HG03045 (cell line): ENCODE results near the gene GKN1.

Experiments
- ATAC-seq: cut with Tn5 transposase; IDR thresholded peaks from one replicate; pipeline ENCODE4 v1.9.1; 2021; ENCODE audit warnings: mild to moderate bottlenecking, moderate library complexity; ENCODE audit not compliant: unreplicated experiment

GKN1 gene, protein sequence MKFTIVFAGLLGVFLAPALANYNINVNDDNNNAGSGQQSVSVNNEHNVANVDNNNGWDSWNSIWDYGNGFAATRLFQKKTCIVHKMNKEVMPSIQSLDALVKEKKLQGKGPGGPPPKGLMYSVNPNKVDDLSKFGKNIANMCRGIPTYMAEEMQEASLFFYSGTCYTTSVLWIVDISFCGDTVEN

GRCh38 chr2:68974251-68974650 lies at the start of gene GKN1:
GKN1 (plus strand) TSS chr2:68974636; CDS start chr2:68974678, 42 bp downstream.
- no peak for ATAC-seq

DNA sequence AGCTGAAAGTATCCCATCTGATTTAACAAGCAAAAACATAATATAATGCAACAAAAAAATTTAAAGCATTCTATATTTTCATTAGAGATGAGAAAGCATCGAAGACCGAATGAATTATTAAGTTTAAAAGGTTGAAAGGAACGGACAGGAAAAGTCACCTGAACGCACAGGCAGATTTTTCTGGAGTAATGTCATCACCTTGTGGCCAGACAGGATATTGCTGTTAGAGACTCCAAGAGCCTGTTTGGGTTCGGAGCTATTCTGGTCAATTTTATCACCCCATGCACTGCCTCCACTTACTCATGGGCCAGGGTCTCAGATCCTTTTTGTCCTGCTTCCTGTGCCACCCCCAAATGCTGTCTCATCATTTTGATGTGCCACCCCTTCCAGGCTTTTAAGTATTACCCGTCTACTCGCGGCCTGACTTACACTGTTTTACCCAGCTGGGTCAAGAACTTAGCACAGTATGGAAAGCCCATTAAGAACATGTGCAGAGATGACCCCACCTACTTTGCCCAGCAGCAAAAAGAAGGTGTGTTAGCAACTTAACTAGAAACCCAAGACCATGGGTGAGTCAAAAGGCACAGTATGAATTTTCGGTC lies 49.0 kb upstream of the GKN1 start:
- ATAC-seq = no peak

DNA sequence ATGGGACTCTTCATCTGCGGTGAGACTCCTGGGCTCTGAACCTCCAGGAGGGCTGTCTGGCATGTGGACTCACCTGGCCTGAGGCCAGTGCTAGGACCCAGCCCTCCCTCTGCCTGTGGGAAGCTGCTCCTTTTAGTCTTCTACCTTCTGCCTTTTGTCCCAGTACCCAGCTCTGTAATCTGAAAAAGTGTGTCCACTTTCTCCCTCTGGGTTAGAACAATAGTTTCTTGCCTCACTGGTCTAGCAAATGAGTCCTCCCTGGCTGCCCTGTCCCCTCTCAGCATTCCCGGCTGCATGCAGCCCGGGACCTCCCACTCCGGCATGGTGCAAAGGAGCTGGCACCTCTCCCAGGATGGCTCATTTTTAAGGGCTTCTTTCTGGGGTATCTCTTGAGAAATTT lies 47.6 kb upstream of the GKN1 start:
- no peak for ATAC-seq

GRCh38 chr2:68931149-68931711 lies 43.2 kb upstream of the GKN1 start:
- ATAC-seq = no peak

GRCh38 chr2:68931799-68932198 lies 42.6 kb upstream of the GKN1 start:
- no peak for ATAC-seq

DNA sequence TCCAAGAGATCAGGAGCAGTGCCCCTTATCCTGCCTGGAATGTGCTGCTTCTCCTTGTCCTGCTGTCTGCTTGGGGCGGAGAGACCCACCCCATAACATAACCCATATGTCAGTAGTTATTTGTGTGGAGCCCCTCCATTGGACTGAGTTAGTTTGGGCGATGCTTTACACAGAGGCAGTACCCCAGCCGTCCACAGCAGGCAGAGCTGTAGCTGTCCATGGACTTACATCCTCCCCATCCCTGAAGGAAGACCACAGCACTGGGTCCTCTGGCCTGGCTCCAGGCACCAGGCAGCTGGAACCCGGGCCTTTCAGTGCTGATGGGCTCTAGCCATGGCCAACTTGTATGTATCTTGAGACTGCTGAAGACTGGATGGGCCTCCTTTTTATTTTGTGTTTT lies 42.0 kb upstream of the GKN1 start:
- ATAC-seq = no peak

DNA sequence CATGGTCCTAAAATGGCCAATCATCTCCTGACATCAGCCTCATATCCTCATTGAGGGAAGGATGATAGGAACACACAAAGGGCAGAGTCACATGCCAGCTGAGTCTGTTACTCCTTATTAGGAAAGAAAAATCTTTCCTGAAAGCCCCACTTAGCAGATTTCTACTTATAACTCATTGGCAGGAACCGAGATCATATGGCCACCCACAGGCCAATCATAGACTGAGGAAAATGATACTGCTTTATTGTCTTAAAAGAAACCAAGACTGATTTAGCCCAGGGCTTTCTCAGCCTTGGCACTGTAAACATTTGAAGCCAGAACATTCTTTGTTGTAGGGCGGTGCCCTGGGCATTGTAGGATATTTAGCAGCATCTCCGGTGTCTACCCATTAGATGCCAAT lies 40.4 kb upstream of the GKN1 start:
- ATAC-seq = no peak

DNA sequence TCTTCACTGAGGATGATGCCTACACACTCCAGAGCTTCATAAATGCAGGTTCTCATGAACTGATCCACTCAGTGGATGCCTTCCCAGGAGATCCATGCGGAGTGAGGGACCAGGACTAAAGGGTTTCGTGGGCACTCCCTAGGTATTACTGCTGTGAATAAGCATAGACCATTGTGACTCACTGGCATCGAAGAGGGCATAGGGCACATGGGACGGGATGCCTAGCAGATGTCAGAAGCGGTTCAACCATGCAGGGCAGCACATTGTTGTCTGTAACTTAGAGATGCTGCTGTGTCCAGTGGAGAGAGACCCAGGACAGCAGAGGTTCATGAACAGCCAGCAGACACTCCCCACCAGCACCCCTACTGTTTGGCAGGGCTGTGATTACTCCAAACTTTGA lies 39.0 kb upstream of the GKN1 start:
- no peak for ATAC-seq

DNA sequence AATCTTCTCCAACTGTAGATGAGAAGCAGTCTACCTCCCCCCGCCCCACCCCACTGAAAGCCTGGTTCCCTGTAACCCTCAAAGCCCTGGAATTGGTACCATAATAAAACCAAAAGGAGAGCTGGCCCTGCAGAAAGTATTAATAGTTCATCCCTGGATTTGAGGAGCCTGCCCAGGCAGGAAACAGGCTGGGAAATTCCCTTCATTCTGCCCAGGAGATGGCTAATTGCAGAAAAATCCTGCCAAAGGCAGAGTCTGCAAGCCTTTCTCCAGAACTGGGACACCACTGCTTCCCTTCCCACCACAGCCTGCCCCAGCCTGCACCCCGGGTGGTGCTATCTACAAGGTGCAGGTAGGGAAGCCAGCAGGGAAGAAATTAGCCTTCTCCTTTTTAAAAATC lies 38.0 kb upstream of the GKN1 start:
- ATAC-seq = no peak

DNA sequence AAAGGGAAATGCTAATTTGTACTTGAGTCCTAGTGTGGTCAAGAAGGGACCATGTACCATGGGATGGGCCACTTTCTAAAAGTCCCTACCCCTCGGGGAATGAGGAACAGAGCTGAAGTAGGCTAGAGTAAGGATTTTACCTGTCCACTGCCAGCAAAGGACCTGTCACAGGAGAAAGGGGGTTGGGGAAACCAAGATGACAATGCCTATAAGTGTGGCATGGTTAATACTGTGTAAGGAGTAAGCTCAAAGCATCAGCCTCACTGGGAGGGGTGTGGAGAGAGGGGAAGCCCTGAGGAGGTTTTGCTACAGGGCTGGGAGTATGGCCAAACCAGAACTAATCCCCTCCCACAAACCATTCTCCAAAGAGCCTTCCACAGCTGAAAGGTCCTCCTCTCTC lies 37.5 kb upstream of the GKN1 start:
- ATAC-seq = no peak

DNA sequence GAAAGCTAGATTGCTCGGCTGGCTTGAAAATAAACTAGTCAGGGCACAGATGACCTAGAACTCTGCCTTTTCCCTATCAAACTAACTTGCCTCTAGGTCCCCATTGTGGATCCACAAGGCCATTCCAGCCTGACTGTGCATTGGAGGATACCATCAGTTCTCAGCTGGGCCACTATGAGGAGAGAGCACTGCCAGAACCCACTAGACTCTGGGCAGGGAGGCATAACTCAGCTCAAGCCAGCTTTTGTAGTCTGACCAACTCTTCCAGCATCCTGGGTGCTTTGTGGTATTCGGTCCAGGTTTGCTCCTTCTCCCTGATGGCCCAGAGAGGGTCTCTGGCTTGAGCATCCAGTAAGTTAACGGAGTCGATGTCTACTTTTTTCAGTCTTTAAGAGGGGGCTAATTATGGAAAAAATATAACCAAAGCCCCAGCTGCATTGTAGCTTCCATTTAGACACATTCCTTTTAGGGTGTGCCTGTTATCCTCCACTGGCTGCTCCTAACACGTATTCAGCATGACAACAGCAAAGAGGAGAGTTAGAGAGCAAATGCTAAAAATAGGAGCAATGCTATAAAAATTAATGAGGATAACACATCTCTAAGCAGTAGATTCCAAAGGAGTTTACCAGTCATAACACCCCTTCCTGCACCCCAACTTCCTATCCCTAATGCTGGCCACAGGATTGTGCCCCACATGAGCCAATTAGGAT lies 36.9 kb upstream of the GKN1 start:
- ATAC-seq = no peak

DNA sequence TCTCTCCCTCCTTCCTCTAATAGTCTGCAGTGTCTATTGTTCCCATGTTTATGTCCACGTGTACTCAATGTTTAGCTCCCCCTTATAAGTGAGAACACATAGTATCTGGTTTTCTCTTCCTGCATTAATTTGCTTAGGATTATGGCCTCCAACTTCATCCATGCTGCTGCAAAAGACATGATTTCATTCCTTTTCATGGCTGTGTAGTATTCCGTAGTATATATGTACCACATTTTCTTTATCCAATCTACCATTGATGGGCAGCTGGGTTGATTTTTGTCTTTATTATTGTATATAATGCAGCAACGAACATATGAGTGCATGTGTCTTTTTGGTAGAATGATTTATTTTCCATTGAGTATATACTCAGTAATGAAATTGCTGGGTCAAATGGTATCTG lies 35.5 kb upstream of the GKN1 start:
- ATAC-seq = no peak

GRCh38 chr2:68939962-68940361 lies 34.5 kb upstream of the GKN1 start:
- ATAC-seq = no peak

GRCh38 chr2:68940369-68940768 lies 34.1 kb upstream of the GKN1 start:
- ATAC-seq = no peak

- no peak for ATAC-seq
These were observed 31.6 kb upstream of the GKN1 start for GRCh38 chr2:68942827-68943226.

DNA sequence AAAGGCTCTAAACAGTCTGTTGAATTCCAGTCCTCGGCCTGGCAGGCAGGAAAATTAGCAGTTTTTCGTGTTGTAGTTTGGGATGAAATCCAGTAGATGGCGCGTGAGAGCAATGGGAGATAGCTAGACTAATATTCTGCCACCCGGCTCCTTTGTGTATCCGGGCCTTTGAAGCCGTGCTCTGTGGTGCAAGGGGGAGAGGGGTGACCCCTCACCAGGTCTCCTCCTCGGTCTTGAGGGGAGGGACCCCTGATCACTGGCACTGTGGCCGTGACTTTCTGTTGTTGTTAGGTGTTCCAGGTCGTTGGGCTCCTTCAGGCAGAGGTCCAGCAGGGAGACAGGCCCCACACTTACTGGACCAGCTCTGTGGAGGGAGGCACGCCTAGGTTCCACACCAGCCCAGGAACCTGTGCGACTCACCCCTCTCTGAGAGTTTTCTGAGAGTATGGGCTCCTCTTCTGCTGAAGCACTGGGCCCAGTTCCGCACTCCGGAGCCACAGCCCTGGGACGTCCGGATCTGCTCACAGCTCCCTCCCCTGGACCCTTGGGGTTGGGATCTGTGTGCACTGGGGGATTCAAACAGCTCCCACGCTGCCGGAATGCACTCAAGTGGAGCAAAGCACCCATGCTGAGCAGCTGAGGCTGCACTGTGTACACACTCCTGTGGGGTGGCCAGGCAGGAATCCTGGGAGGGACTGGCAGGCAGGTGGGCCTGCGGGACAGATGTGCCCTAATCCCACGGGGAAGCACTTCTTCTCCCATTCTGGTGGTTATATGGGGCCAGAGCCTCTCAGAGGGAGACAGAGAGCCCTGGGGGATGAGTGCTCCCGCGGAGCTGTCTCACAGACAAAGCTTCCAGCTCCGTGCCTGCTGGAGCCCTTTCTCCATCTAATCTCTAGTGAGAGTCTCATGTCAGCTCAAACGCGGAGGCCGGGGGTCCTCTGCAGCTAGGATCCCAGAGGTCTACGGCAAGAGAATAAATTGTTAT lies 30.6 kb upstream of the GKN1 start:
- no peak for ATAC-seq

- ATAC-seq = no peak
These were observed 28.3 kb upstream of the GKN1 start for GRCh38 chr2:68946117-68946516.

DNA sequence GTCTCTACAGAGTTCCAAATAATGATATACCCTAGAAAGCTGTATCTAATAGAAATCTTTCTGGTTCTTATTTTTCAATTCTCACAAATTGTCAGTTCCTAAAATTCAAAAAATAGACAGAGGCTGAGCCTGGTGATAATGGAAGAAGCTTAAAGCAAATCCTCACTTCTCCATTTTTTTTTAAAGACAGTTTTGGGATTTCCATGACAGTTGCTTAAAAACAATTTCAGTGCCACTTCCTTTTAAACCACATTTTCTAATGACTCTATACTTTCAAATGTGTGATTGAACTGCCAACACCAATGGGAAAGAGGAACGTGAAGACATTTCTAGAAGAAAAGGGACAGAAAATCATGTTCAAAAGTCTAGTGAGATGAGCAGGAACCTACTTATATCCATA lies 25.7 kb upstream of the GKN1 start:
- no peak for ATAC-seq

DNA sequence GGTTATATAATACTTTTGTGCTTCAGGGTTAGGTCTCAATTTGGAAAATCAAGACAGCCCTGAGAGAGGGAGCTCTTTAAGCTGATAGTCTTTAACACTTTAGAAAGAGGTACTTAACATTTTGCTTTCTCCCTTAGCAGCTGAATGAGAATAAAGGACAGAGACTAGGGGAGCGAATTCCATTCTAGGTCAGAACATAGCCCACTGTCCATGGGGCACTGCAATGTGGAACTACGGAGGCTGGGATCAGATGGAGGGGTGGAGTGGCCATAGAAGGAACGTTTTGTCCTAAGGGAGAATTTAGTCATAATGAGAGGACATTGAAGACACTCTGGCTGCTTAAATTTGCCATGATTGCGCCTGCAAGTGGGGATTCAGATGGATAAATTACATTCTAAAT lies 22.5 kb upstream of the GKN1 start:
- no peak for ATAC-seq

DNA sequence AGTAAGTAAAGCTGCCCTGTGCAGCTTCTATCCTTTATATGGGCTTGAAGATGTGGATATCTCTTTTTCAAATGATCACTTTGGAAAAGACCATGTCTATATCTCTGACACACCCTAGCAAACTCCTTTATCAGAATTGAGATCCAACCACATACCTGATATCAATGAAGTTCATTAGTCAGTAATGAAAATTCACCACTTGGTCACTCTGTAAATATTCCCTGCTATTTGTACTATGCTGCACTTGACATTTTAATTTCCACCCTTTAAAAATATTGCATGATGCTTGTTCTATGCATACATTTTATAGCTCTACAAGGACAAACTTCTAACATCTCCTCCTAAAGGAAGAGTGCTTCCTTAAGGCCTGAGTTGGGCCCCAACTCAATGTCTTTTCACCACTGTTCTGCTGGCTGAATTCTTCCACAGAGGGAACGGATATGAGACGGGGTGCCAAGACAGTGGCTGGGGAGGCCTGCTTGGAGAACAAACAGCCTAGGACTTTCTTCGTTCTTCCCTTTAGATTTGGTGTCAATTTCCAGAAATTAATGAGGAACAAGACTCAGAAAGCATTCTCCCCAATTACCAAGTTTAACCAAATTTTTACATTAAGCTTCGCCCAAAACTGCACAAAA lies 21.4 kb upstream of the GKN1 start, which contains the start of gene GKN2:
Gene GKN2 (minus strand): TSS at position 7 of the 635 bp plus-strand sequence. CDS start 32 bp downstream, outside the sequence.
- no peak for ATAC-seq
